HG02623 (cell line): ENCODE results near the gene GTF3C5.

Experiments used
- ATAC-seq: cut with Tn5 transposase; IDR thresholded peaks from one replicate; pipeline ENCODE4 v1.9.1; 2021; ENCODE audit warnings: moderate library complexity; ENCODE audit not compliant: unreplicated experiment

Gene GTF3C5

GRCh38 chr9:133104718-133105460 lies 74.1 kb downstream of the GTF3C5 start:
- ATAC-seq = no peak

DNA sequence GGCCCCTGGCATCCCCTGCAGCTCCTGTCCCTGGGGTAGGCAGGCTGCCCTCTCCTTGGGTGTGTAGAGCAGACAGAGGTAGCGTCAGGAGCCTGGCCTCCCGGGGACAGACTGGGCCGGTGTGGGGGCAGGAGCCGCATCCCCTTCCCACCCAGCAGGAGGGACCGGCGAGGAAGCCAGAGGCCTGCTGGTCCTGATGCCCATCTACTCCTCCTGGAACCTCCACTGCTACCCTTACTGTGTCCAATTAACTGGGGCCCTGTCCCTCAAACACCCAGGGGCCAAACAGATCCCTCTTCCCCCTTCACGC lies 74.6 kb downstream of the GTF3C5 start:
- no peak for ATAC-seq

- no peak for ATAC-seq
These were observed 75.9 kb downstream of the GTF3C5 start for GRCh38 chr9:133106511-133107244.

- ATAC-seq = no peak
These were observed 76.5 kb downstream of the GTF3C5 start for GRCh38 chr9:133107245-133107722.
